22Rv1 (cell line): ENCODE data around the gene TRPV5.

Experiments used
- ZFX ChIP-seq: fragments of 450-650 bp; IDR thresholded peaks from 2 replicates; pipeline ENCODE4 v1.6.1; 2017; ENCODE audit warnings: antibody characterized with exemption, borderline replicate concordance
- TF ChIP-seq, protein P1 (sequence below): fragments of 450-650 bp; IDR thresholded peaks from 2 replicates; pipeline ENCODE4 v1.5.1; 2017; ENCODE audit warnings: mild to moderate bottlenecking

GRCh38 chr7:142913051-142913450 lies 20.5 kb downstream of the TRPV5 start:
- TF ChIP-seq, protein P1, sequence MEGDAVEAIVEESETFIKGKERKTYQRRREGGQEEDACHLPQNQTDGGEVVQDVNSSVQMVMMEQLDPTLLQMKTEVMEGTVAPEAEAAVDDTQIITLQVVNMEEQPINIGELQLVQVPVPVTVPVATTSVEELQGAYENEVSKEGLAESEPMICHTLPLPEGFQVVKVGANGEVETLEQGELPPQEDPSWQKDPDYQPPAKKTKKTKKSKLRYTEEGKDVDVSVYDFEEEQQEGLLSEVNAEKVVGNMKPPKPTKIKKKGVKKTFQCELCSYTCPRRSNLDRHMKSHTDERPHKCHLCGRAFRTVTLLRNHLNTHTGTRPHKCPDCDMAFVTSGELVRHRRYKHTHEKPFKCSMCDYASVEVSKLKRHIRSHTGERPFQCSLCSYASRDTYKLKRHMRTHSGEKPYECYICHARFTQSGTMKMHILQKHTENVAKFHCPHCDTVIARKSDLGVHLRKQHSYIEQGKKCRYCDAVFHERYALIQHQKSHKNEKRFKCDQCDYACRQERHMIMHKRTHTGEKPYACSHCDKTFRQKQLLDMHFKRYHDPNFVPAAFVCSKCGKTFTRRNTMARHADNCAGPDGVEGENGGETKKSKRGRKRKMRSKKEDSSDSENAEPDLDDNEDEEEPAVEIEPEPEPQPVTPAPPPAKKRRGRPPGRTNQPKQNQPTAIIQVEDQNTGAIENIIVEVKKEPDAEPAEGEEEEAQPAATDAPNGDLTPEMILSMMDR, result no peak
- TF ChIP-seq ZFX, result no peak
